Activated CD8-positive, alpha-beta T cell treated with anti-CD3 and anti-CD28 coated beads, Interleukin-2, amount 10 ng/mL, durations not matched to agents 7 days and 5 days (primary cell): ENCODE results near the gene PES1. TPM values are rescaled to one million over a fixed set of nuclear protein-coding genes. Genes with fewer than 3 reads are reported as not detected.
"Not testable (repeated sequence)": the region's sequence is repeated elsewhere in the genome, so short reads cannot be mapped to it uniquely, and the experiment has no call there.

Source experiments
- ATAC-seq: fragments of 150-1000 bp; cut with Tn5 transposase; one replicate; pipeline ENCODE4 v1.10.0; 2021; ENCODE audit warnings: moderate library complexity
- CTCF ChIA-PET: fragments of 350-600 bp; sonication (Branson Sonifier 250); formaldehyde crosslinking; loops from one replicate; lab custom pipeline; 2021; ENCODE audit warnings: antibody characterized with exemption; lab: Charles Lee
- POLR2A ChIA-PET: fragments of 350-600 bp; sonication (Branson Sonifier 250); formaldehyde crosslinking; loops from one replicate; lab custom pipeline; 2021; ENCODE audit warnings: antibody characterized with exemption; lab: Charles Lee
- DNase-seq: peaks from one replicate; pipeline ENCODE4 v3.0.0-alpha.2; 2020
- H3K27ac Mint-ChIP-seq: one replicate; pipeline ENCODE4 v1.8.0; 2021; ENCODE audit warnings: mild to moderate bottlenecking, mixed read lengths
- H3K27me3 Mint-ChIP-seq: one replicate; pipeline ENCODE4 v1.8.0; 2021; ENCODE audit warnings: low read depth, mixed read lengths
- H3K36me3 Mint-ChIP-seq: one replicate; pipeline ENCODE4 v1.8.0; 2021; ENCODE audit warnings: low read depth, mixed read lengths
- H3K4me1 Mint-ChIP-seq: one replicate; pipeline ENCODE4 v1.8.0; 2021; ENCODE audit warnings: low read depth, mixed read lengths
- H3K4me3 Mint-ChIP-seq: one replicate; pipeline ENCODE4 v1.8.0; 2021; ENCODE audit warnings: mild to moderate bottlenecking, mixed read lengths
- H3K9me3 Mint-ChIP-seq: one replicate; pipeline ENCODE4 v1.8.0; 2022; ENCODE audit warnings: mixed read lengths; ENCODE audit not compliant: insufficient read depth
- total RNA-seq, 2 experiments: library from RNA; stranded (reverse); gene quantifications; one replicate each; pipeline ENCODE4 v1.2.3, GENCODE V29; 2021

The PES1 gene
- total RNA-seq, 2 experiments from 2014 or later = 65.8 to 68.8 TPM

GRCh38 chr22:30564045-30564760 lies 27.5 kb downstream of the PES1 start:
- H3K4me1 Mint-ChIP-seq = no peaks in the 10 kb centered on the region
- ChIA-PET POLR2A (no interaction called here), CTCF (no interaction called here)
- H3K4me3 Mint-ChIP-seq = no peak overlapping the region
- peaks cover 4% of the 10 kb centered on the region for H3K27me3 Mint-ChIP-seq
- H3K27ac Mint-ChIP-seq = no peak overlapping the region
- ATAC-seq (no peak), DNase-seq (no peak)
- no peaks in the 10 kb centered on the region for H3K9me3 Mint-ChIP-seq
- H3K36me3 Mint-ChIP-seq = no peaks in the 10 kb centered on the region

GRCh38 chr22:30562366-30562765 lies 29.3 kb downstream of the PES1 start:
- H3K36me3 Mint-ChIP-seq = no peaks in the 10 kb centered on the region
- H3K4me1 Mint-ChIP-seq = no peaks in the 10 kb centered on the region
- ChIA-PET POLR2A (no interaction called here), CTCF (interaction anchor here (0.9 kb wide), 1 partner anchor 44 kb away, joined by 4 read pairs; no protein-coding TSS in a partner anchor)
- no peak overlapping the region for H3K4me3 Mint-ChIP-seq
- no peaks in the 10 kb centered on the region for H3K9me3 Mint-ChIP-seq
- ATAC-seq (no peak), DNase-seq (no peak)
- peaks cover 4% of the 10 kb centered on the region for H3K27me3 Mint-ChIP-seq
- no peak overlapping the region for H3K27ac Mint-ChIP-seq

GRCh38 chr22:30561402-30562189 lies 30.1 kb downstream of the PES1 start:
- Mint-ChIP-seq H3K27ac (no peak overlapping the region), H3K4me1 (no peaks in the 10 kb centered on the region), H3K36me3 (no peaks in the 10 kb centered on the region), H3K9me3 (no peaks in the 10 kb centered on the region), H3K4me3 (no peak overlapping the region), H3K27me3 (peaks cover 4% of the 10 kb centered on the region)
- ChIA-PET POLR2A (no interaction called here), CTCF (interaction anchor here (0.9 kb wide), 1 partner anchor 45 kb away, joined by 4 read pairs; no protein-coding TSS in a partner anchor)
- ATAC-seq (no peak), DNase-seq (no peak)

GRCh38 chr22:30560643-30561202 lies 31.0 kb downstream of the PES1 start:
- H3K9me3 Mint-ChIP-seq, H3K4me1 Mint-ChIP-seq, H3K27ac Mint-ChIP-seq, DNase-seq, H3K27me3 Mint-ChIP-seq, CTCF ChIA-PET, POLR2A ChIA-PET, H3K36me3 Mint-ChIP-seq, H3K4me3 Mint-ChIP-seq, ATAC-seq: not testable (repeated sequence)

- Mint-ChIP-seq H3K9me3 (no peaks in the 10 kb centered on the region), H3K27me3 (no peaks in the 10 kb centered on the region), H3K27ac (no peak overlapping the region), H3K4me1 (no peaks in the 10 kb centered on the region), H3K4me3 (no peak overlapping the region), H3K36me3 (no peaks in the 10 kb centered on the region)
- DNase-seq = no peak
- ATAC-seq = no peak
- POLR2A ChIA-PET = no interaction called here
- CTCF ChIA-PET = no interaction called here
Observed at GRCh38 chr22:30559889-30560288, 31.8 kb downstream of the PES1 start.

- DNase-seq = no peak
- Mint-ChIP-seq H3K4me3 (no peak overlapping the region), H3K9me3 (no peaks in the 10 kb centered on the region), H3K36me3 (no peaks in the 10 kb centered on the region), H3K27me3 (no peaks in the 10 kb centered on the region), H3K4me1 (no peaks in the 10 kb centered on the region), H3K27ac (no peak overlapping the region)
- ChIA-PET CTCF (no interaction called here), POLR2A (no interaction called here)
- peak; percentile 35 for ATAC-seq
Observed at GRCh38 chr22:30557243-30557642, 34.5 kb downstream of the PES1 start.

- H3K27me3 Mint-ChIP-seq = no peaks in the 10 kb centered on the region
- no peak overlapping the region for H3K27ac Mint-ChIP-seq
- ChIA-PET CTCF (no interaction called here), POLR2A (no interaction called here)
- ATAC-seq (no peak), DNase-seq (no peak)
- H3K4me1 Mint-ChIP-seq = no peaks in the 10 kb centered on the region
- no peaks in the 10 kb centered on the region for H3K9me3 Mint-ChIP-seq
- H3K36me3 Mint-ChIP-seq = no peaks in the 10 kb centered on the region
- H3K4me3 Mint-ChIP-seq = no peak overlapping the region
Observed at GRCh38 chr22:30556388-30556787, 35.3 kb downstream of the PES1 start.

GRCh38 chr22:30555282-30556210 lies 36.2 kb downstream of the PES1 start:
- no peaks in the 10 kb centered on the region for H3K9me3 Mint-ChIP-seq
- no peaks in the 10 kb centered on the region for H3K27me3 Mint-ChIP-seq
- H3K36me3 Mint-ChIP-seq = no peaks in the 10 kb centered on the region
- ATAC-seq = no peak
- no peaks in the 10 kb centered on the region for H3K4me1 Mint-ChIP-seq
- no peak overlapping the region for H3K27ac Mint-ChIP-seq
- ChIA-PET CTCF (no interaction called here), POLR2A (no interaction called here)
- no peak for DNase-seq
- H3K4me3 Mint-ChIP-seq = no peak overlapping the region

- ATAC-seq = no peak
- no peaks in the 10 kb centered on the region for H3K27me3 Mint-ChIP-seq
- H3K27ac Mint-ChIP-seq = no peak overlapping the region
- H3K4me1 Mint-ChIP-seq = no peaks in the 10 kb centered on the region
- H3K36me3 Mint-ChIP-seq = no peaks in the 10 kb centered on the region
- no peak overlapping the region for H3K4me3 Mint-ChIP-seq
- H3K9me3 Mint-ChIP-seq = no peaks in the 10 kb centered on the region
- DNase-seq = no peak
- ChIA-PET CTCF (no interaction called here), POLR2A (no interaction called here)
Observed at GRCh38 chr22:30553971-30554370, 37.7 kb downstream of the PES1 start.

- no peak overlapping the region for H3K4me3 Mint-ChIP-seq
- H3K9me3 Mint-ChIP-seq = no peaks in the 10 kb centered on the region
- ChIA-PET POLR2A (no interaction called here), CTCF (no interaction called here)
- no peaks in the 10 kb centered on the region for H3K36me3 Mint-ChIP-seq
- peaks cover 2% of the 10 kb centered on the region for H3K27me3 Mint-ChIP-seq
- DNase-seq (no peak), ATAC-seq (no peak)
- no peaks in the 10 kb centered on the region for H3K4me1 Mint-ChIP-seq
- H3K27ac Mint-ChIP-seq = no peak overlapping the region
Observed at GRCh38 chr22:30552719-30553118, 39.0 kb downstream of the PES1 start.

GRCh38 chr22:30551813-30552212 lies 39.9 kb downstream of the PES1 start:
- CTCF ChIA-PET, H3K4me3 Mint-ChIP-seq, H3K4me1 Mint-ChIP-seq, ATAC-seq, DNase-seq, H3K27ac Mint-ChIP-seq, H3K27me3 Mint-ChIP-seq, POLR2A ChIA-PET, H3K9me3 Mint-ChIP-seq, H3K36me3 Mint-ChIP-seq: not testable (repeated sequence)
